ENCODE measurements around the gene ESYT3.
"Not testable (repeated sequence)": the region's sequence is repeated elsewhere in the genome, so short reads cannot be mapped to it uniquely, and the experiment has no call there.

ESYT3 gene

DNA sequence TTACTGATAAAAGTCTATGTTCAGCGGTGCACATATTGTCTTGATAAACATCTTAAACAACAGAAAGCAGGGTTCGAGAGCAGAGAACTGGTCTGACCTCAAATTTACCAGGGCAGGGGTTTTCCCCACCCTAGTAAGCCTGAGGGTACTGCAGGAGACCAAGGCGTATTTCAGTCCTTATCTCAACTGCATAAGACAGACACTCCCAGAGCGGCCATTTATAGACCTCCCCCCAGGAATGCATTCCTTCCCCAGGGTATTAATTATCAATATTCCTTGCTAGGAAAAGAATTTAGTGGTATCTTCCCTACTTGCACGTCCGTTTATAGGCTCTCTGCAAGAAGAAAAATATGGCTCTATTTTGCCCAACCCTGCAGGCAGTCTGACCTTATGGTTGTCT lies 52.2 kb downstream of the ESYT3 start:
- not testable (repeated sequence) for DNase-seq

GRCh38 chr3:138491971-138492370 lies 57.6 kb downstream of the ESYT3 start:
- DNase-seq = no peak

DNA sequence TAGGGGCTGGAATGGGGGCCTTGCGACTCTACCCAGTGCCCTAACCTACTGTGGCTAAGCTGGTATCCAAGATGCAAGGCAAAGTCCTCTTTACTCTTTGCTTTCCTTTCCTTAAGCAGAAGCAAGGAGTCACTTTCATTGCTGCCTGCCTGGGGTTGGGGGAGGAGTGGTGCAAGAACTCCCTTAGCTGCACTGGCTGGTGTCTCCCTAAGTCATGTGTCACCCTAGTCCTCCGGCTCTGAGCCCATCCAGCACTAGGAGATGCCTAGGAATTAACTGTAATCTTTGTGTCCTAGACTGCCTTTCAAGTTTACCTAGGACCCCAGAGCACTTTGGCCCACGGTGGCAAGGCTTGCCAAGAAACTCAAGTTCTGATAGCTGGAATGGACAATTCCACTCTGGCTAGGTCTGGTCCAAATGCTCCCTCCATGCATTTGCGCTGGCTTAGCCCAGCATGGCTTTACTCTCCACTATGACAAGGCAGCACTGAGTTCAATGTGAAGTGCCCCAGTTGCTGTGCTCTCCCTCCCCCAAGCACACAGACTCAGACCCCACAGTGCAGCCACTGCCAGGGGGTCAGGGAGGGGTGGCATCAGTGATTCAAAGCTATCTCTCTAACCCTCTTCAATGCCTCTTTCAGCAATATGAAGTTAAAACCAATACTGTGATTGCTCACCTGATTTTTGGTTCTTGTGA lies 58.7 kb downstream of the ESYT3 start:
- no peak for DNase-seq

DNA sequence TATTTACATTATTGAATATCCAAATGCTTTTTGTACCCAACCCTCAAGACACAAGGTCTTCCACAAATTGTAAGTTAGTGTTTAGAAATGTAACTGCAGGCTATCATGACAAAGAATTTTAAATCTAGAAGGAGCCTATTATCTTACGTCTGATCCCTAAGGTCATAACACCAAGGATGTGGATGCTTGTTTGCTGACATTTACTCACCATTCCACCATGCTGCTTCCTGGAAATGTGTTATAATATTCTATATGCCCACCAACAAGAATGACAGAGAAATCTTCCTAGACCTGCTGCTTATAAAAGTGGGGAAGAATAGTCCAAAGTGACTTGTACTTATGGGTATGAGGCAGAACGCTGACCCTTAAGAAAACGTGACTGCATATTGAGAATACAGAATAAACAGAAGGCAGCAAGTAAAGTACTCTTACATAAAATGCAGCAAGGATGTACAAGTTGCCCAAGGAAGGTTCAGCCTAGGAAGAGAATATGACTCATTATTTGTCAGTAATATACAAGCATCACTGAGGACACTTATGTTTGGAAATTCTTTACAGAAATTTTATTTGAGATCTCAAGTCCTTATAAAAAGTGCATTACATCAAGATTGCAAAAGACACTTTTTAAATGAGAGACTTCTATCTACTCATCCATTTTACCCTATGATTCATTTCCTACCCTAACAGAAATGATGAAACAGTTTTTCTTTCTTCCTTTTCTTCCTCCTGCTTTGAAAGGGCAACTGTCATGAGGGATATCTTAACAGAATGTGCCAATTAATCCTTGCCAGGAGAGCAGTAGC lies 59.6 kb downstream of the ESYT3 start:
- DNase-seq = no peak

GRCh38 chr3:138494607-138494929 lies 60.2 kb downstream of the ESYT3 start:
- DNase-seq = no peak

DNA sequence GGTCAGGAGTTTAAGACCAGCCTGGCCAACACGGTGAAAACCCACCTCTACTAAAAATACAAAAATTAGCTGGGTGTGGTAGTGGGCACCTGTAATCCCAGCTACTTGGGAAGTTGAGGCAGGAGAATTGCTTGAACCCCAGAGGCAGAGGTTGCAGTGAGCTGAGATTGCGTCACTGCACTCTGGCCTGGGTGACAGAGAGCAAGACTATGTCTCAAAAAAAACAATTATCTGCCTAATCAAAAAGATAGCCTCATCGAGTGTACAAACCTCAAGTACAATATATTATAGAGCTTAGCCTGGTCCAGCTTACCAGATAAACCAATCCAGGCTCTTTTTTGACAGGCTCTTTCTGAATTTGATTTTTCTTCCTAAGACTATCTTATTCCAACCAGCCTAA lies 61.2 kb downstream of the ESYT3 start:
- DNase-seq = not testable (repeated sequence)

DNA sequence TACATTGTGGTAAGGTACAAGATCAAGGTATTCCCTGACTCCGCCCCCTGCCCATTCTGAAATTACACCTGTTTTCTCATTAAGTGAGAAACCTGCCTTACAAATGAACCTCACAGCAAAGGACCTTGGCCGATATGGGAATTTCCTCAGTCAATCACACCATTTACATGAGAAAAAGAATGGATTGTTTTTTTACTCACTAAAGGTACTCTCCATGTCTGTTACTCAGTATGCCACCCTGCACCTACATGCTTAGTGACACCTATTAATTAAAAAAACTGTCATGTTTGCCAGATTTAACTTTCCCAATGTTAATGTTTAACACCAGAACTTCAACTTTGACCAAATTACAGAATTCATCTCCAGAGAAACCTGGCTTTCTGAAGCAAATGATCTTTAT lies 62.0 kb downstream of the ESYT3 start:
- no peak for DNase-seq

DNA sequence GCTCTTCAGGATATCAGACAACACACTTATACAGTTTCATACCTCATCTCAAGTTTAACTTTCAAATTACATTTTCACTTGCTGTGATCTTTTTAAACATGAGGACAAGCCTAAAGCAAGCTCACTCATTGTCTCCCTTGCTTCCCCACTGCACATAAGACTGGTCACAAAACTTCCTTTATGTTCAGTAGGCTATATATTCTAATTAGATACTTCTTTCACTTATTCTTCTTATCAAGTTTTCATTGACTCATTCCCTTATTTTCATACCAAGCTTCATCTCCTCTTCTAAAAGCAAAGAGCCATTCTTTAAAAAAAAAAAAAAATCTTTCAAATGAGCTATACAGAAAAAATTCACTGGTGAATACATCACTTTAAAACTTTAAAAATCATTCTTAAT lies 62.6 kb downstream of the ESYT3 start:
- DNase-seq = no peak

GRCh38 chr3:138497851-138498250 lies 63.4 kb downstream of the ESYT3 start:
- DNase-seq = no peak

- no peak for DNase-seq
These were observed 64.6 kb downstream of the ESYT3 start for GRCh38 chr3:138498991-138499390.

GRCh38 chr3:138507524-138507923 lies 73.1 kb downstream of the ESYT3 start:
- no peak for DNase-seq

DNA sequence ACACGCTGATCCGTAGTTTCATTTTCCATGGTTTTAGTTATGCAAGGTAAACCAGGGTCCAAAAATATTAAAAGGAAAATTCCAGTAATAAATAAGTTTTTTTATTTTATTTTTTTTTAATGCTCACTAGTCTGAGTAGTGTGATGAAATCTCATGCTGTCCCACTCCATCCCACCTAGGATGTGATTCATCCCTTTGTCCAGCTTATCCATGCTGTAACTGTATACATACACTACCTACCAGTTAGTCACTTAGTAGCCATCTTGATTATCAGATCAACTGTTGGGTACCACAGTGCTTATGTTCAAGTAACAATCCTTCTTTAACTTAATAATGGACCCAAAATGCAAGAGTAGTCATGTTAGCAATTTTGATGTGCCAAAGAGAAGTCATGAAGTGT lies 75.2 kb downstream of the ESYT3 start:
- no peak for DNase-seq

GRCh38 chr3:138511945-138512344 lies 77.5 kb downstream of the ESYT3 start:
- no peak for DNase-seq

GRCh38 chr3:138513090-138513843 lies 78.9 kb downstream of the ESYT3 start:
- no peak for DNase-seq

DNA sequence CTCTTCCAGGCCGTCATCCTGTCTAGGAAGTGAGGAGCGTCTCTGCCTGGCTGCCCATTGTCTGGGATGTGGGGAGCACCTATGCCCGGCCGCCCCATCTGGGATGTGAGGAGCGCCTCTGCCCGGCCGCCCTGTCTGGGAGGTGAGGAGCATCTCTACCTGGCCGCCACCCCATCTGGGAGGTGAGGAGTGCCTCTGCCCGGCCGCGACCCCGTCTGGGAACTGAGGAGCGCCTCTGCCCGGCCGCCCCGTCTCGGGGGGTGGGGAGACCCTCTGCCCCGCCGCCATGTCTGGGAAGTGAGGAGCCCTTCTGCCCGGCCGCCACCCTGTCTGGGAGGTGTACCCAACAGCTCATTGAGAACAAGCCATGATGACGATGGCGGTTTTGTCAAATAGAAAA lies 87.0 kb downstream of the ESYT3 start:
- DNase-seq = not testable (repeated sequence)
